Endothelial cell of umbilical vein (primary cell): ENCODE data around the gene DMD. TPM values are rescaled to one million over a fixed set of nuclear protein-coding genes. Genes with fewer than 3 reads are reported as not detected.
A peak's percentile ranks its signal among the peaks of the same experiment; 100 is the strongest.

Source experiments
- BruUV-seq: library from RNA; stranded (reverse); fragments of 400-500 nt; replicated peaks from 2 replicates; lab custom pipeline; 2021; lab: Mats Ljungman, UMichigan
- CTCF ChIA-PET: fragments of 300-600, 350-600 bp; sonication (Branson Sonifier 250); formaldehyde crosslinking; loops from one replicate; lab custom pipeline; 2021; ENCODE audit warnings: antibody characterized with exemption, inconsistent platforms; lab: Charles Lee
- POLR2A ChIA-PET: fragments of 300-600, 350-600 bp; sonication (Branson Sonifier 250); formaldehyde crosslinking; loops from one replicate; lab custom pipeline; 2021; ENCODE audit warnings: antibody characterized with exemption, inconsistent platforms; lab: Charles Lee
- DNase-seq: peaks from one replicate; pipeline ENCODE4 v3.0.0-alpha.2; 2011; ENCODE audit warnings: low read depth, low spot score
- FAIRE-seq: peaks from 2 replicates; lab custom pipeline; 2011; peaks lifted over from hg19 to GRCh38; lab: Jason Lieb, UNC
- H2AFZ ChIP-seq: 2 replicates; pipeline ENCODE4 v1.6.0; 2012; ENCODE audit warnings: low read depth, low read length, control low read depth, inconsistent platforms
- H3K27ac ChIP-seq: 2 replicates; pipeline ENCODE4 v1.5.1; 2011; ENCODE audit warnings: low read depth, mild to moderate bottlenecking, control low read depth, low read length, moderate library complexity; ENCODE audit not compliant: insufficient read depth
- H3K27me3 ChIP-seq, 2 experiments: 2 replicates each; pipeline versions ENCODE4 v1.6.0 to v1.6.1; 2011; ENCODE audit warnings: low read length in 2 of 2, mixed read lengths in 1 of 2; ENCODE audit not compliant: control insufficient read depth in 2 of 2, insufficient read depth in 2 of 2
- H3K36me3 ChIP-seq, 2 experiments: 2 replicates in 1 of 2; 3 replicates in 1 of 2; pipeline ENCODE4 v1.5.1; 2011; ENCODE audit warnings: low read length in 2 of 2, mild to moderate bottlenecking in 1 of 2, moderate library complexity in 1 of 2; ENCODE audit not compliant: control insufficient read depth in 2 of 2, insufficient read depth in 2 of 2; ENCODE audit errors: extremely low read depth in 1 of 2
- H3K4me1 ChIP-seq: 3 replicates; pipeline ENCODE4 v1.5.1; 2011; ENCODE audit warnings: mild to moderate bottlenecking, low read length; ENCODE audit not compliant: control insufficient read depth, insufficient read depth; ENCODE audit errors: extremely low read depth
- H3K4me2 ChIP-seq: 2 replicates; pipeline ENCODE4 v1.6.1; 2011; ENCODE audit warnings: low read length, control low read depth, mixed read lengths; ENCODE audit not compliant: insufficient read depth
- H3K4me3 ChIP-seq, 3 experiments: fragments of 200-600 bp in 1 of 3; sonication (generic), shearing (Covaris generic) in 1 of 3; replicated peaks in 1 of 3; 2 replicates each; pipeline ENCODE4 v1.5.1; 2011 to 2016; ENCODE audit warnings: control low read depth in 3 of 3, low read length in 3 of 3, mild to moderate bottlenecking in 2 of 3, inconsistent platforms in 1 of 3, low read depth in 1 of 3, moderate library complexity in 1 of 3; ENCODE audit not compliant: insufficient read depth in 1 of 3
- H3K79me2 ChIP-seq: 2 replicates; pipeline ENCODE4 v1.6.0; 2012; ENCODE audit warnings: low read length, inconsistent platforms; ENCODE audit not compliant: control insufficient read depth, insufficient read depth
- H3K9ac ChIP-seq: replicated peaks from 2 replicates; pipeline ENCODE3; 2011; ENCODE audit warnings: low read length, control low read depth; ENCODE audit not compliant: insufficient read depth; ENCODE audit errors: extremely low read depth
- H3K9me1 ChIP-seq: replicated peaks from 3 replicates; pipeline ENCODE4 v1.6.0; 2011; ENCODE audit warnings: mild to moderate bottlenecking, low read length; ENCODE audit not compliant: control insufficient read depth, insufficient read depth; ENCODE audit errors: extremely low read depth
- H3K9me3 ChIP-seq: replicated peaks from 2 replicates; pipeline ENCODE4 v1.5.1; 2012; ENCODE audit warnings: low read length, inconsistent platforms; ENCODE audit not compliant: control insufficient read depth, insufficient read depth
- H4K20me1 ChIP-seq: replicated peaks from 2 replicates; pipeline ENCODE3; 2011; ENCODE audit warnings: mild to moderate bottlenecking, low read length; ENCODE audit not compliant: control insufficient read depth, insufficient read depth; ENCODE audit errors: extremely low read depth
- CTCF ChIP-seq, 2 donors: IDR thresholded peaks; 1 replicate in 1 of 2; 2 replicates in 1 of 2; pipeline ENCODE4 v1.5.1; 2011; ENCODE audit warnings: low read length in 2 of 2, mild to moderate bottlenecking in 2 of 2, moderate library complexity in 2 of 2, control low read depth in 1 of 2, inconsistent platforms in 1 of 2, low read depth in 1 of 2; ENCODE audit not compliant: insufficient read depth in 1 of 2; ENCODE audit errors: extremely low read depth in 1 of 2
- EZH2 ChIP-seq: IDR thresholded peaks from 2 replicates; pipeline ENCODE4 v1.6.1; 2012; ENCODE audit warnings: borderline replicate concordance, low read depth, mild to moderate bottlenecking, moderate library complexity, low read length, inconsistent platforms; ENCODE audit not compliant: severe bottlenecking
- FOS ChIP-seq: IDR thresholded peaks from 2 replicates; pipeline ENCODE4 v1.6.1; 2011; ENCODE audit warnings: mild to moderate bottlenecking, low read length, moderate library complexity, borderline replicate concordance; ENCODE audit not compliant: insufficient read depth
- JUN ChIP-seq: IDR thresholded peaks from 2 replicates; pipeline ENCODE4 v1.6.1; 2011; ENCODE audit warnings: borderline replicate concordance, low read depth; ENCODE audit not compliant: insufficient read length, insufficient read depth
- MAX ChIP-seq: IDR thresholded peaks from 2 replicates; pipeline ENCODE4 v1.6.1; 2011; ENCODE audit not compliant: insufficient read depth, insufficient read length
- MYC ChIP-seq: IDR thresholded peaks from one replicate; pipeline ENCODE4 v1.6.1; 2011; ENCODE audit warnings: mild to moderate bottlenecking, low read depth, low read length
- dilution Hi-C: fragments of 300-500 bp; cut with MboI; formaldehyde crosslinking; loops from one replicate; pipeline ENCODE4 v1.15.0; 2019; ENCODE audit warnings: low sequenced_read_pairs; ENCODE audit not compliant: extremely low pct_ligation_motif_present
- intact Hi-C: fragments of 100-400 bp; cut with micrococcal nuclease; formaldehyde crosslinking; loops from one replicate; pipeline ENCODE4 v1.10.0; 2022
- polyA plus RNA-seq, 4 experiments: library from polyadenylated mRNA; depleted of rRNA in 3 of 4; stranded (reverse) in 3 of 4; unstranded in 1 of 4; fragments of >200 nt; gene quantifications; 2 replicates each; pipeline versions ENCODE4 v1.2.1 to v1.2.3, GENCODE V29; 2011 to 2012; ENCODE audit warnings: missing spikeins in 1 of 4
- total RNA-seq: library from RNA; stranded (reverse); gene quantifications from 2 replicates; pipeline ENCODE4 v1.2.3, GENCODE V29; 2021

DMD gene
- total and polyA plus RNA-seq, 2 donors (not counting 3 experiments of a cell fraction or from before 2014, with no cell fraction given) = 7.3 to 9.0 TPM

- no peak for FAIRE-seq
- no peak for TF ChIP-seq CTCF (IDR thresholded peaks at IDR 0.05; ENCODE audit: extremely low read depth in 1 of 2, insufficient read depth in 1 of 2, low read depth in 1 of 2, low read length in 2 of 2)
- TF ChIP-seq EZH2 = no peak
- TF ChIP-seq MAX = no peak
- TF ChIP-seq FOS = peak; percentile 24
- no peak for TF ChIP-seq MYC
- TF ChIP-seq JUN = peak; percentile 17
- dilution Hi-C loops = no loop called here
Measured at GRCh38 chrX:31199056-31199839, 2012.1 kb downstream of the DMD start.

More at GRCh38 chrX:31199056-31199839, 2012.1 kb downstream of the DMD start:
- no TSS peak for BruUV-seq
- Histone ChIP-seq H4K20me1 (no peaks in the 10 kb centered on the region), H3K9me3 (no peaks in the 10 kb centered on the region), H3K79me2 (no peaks in the 10 kb centered on the region), H3K9ac (no peak overlapping the region), H3K4me2 (no peak overlapping the region), H3K27me3 (no peaks in the 10 kb centered on the region), H3K36me3 (no peaks in the 10 kb centered on the region), H3K9me1 (no peaks in the 10 kb centered on the region), H3K4me1 (peaks cover 16% of the 10 kb centered on the region), H2AFZ (no peak overlapping the region), H3K4me3 (no peak overlapping the region), H3K27ac (peak overlapping the region; percentile 8)
- intact Hi-C loops = no loop called here
- DNase-seq = peak; percentile 59
- ChIA-PET CTCF (no interaction called here), POLR2A (no interaction called here)
